ENCODE measurements around the gene PAX1.
A peak's percentile ranks its signal among the peaks of the same experiment; 100 is the strongest.

The PAX1 gene

DNA sequence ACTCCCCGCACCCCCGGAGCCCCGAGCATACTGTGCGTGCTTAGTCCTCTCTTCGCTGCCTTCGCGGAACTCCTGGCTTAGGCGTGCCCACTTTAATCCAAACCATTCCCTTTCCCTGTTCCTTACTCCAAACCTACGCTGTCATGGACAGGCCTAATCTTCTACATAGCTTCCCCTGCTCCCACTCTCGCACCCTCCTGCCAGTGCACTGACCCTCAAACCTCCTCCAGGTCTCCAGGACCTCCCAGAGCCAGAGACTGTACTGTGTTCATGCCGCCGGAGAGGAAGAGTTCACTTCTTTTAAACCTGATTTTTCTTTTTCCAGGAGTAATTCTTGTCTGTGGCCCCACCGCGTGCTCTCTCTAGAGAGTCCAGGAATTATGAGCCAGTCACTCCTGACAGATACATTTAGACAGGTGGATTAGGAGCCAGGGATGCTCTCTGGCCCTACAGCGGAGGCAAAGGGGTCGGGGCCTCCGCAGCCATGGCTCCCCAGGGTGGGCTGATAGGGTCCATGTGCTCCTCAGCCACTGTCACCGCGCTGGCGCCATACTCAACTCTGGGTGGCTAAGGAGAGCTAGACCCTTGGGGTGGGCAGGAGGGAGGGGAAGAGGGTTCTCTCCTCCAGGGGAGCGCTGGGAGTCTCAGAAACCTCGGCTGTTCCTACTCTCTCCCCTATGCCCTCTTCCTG, 1.6 kb upstream of the PAX1 start:
- DNase-seq, result no peak

DNA sequence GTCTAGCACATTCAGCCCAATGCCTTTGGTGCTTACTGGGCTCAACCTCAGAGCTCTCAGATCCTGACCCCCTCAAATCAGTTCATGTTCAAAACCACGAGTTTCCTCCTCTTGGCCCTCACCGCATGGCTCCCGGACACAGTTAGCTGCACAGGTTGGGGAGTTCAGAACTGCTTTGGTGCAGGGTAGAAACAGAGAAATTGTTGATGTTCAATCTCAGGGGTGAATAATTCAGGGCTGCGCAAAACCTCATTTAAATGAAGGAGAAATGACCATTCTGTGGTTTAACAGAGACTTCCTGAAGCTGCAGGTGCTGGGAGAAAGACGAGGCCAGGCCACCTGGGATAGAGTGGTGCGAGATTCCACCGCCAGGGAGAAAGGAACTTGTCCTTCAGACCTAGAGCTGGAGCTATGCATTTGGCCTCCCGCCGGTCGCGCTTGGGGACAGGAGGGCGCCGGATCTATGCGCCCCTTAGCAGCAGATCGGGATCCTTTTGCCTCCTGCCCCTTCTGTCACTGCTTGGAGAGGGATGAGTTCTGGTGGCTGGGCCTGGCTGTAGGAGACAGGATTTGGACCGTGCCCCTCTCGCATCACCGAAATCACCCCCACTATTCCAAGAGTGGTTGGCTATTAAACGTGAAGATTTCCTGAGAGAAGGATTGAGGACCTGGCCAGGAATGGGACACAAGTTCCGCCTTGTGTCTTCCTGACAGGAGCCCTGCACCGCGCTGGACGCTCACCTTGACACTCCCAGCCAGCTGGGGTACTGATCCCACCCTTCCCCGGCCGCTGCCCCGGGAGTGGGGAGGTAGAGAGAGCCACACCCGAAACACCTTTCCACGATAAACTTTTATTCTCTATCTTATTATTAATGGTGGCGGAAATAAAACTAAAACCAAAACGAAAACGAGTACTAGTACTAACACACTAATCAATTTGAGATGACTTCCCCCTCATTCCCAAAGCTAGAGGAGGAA, 767 bp upstream of the PAX1 start:
- no peak for DNase-seq

DNA sequence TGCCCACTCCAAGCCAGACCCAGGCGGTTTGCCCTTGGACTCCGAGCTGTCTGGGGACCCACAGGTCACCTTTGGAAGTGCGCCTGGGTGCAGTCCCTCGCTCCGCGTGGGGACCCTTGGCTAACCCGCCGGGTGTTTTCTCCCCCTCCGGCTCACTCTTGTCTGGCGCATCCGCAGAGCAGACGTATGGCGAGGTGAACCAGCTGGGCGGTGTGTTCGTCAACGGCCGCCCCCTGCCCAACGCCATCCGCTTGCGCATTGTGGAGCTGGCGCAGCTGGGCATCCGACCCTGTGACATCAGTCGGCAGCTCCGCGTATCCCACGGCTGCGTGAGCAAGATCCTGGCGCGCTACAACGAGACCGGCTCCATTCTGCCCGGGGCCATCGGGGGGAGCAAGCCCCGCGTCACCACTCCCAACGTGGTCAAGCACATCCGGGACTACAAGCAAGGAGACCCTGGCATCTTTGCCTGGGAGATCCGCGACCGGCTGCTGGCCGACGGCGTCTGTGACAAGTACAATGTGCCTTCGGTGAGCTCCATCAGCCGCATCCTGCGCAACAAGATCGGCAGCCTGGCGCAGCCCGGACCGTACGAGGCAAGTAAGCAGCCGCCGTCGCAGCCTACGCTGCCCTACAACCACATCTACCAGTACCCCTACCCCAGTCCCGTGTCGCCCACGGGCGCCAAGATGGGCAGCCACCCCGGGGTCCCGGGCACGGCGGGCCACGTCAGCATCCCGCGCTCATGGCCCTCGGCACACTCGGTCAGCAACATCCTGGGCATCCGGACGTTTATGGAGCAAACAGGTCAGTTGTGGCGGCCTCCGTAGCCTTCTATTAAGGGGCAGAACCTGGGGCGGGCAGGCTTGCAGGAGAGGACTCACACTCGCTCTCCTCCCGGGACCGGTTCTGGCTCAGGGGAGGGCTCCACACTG, 1.1 kb downstream of the PAX1 start:
- no peak for DNase-seq

DNA sequence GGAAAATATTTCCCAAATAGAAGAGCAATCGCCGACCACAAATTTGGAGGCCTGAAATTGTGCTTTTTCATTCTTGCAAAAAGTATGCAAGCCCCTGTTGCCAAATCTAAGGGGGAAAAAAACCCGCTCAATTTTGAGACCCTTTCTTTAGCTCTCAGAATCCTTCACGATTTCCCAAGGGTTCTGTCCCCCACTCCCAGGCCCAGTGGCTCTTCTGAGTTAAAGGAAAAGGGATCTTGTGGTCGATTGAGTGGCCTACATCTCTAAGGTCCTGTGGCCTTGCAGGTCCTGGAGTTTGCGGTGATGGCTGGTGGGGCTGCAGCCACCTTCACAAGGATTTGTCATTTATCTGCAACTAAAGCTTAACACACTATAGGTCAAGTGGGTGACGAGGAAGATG, 1.8 kb downstream of the PAX1 start:
- no peak for DNase-seq

DNA sequence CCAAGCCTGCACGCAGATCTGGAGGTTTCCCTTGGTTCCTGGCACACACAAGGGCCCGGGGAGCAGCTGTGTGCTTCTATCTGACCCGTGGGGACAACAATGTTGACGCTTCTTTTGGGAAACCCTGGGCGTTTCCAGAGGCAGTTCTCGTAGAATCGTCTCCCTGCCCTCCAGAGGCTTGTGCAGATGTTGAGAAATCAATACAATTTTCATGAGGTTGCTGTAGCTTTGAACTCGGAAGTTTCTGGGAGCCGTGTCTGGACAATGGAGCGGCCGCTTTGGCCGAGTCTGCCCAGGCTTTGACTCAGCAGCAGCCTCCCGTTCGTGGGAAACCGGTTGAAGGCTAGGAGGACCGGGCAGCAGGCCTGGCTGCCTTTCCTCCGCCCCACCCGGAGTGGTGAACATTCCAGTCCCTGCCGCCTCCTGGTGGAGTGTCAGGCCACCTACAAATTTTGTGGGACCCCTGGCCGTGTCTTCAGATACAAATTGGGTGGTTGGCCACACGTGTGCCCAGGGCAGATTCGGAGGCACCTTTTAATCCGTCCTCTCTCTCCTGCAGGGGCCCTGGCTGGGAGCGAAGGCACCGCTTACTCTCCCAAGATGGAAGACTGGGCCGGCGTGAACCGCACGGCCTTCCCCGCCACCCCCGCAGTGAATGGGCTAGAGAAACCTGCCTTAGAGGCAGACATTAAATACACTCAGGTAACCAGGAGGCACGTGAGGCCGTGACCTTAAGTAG, 2.7 kb downstream of the PAX1 start:
- DNase-seq, result no peak

DNA sequence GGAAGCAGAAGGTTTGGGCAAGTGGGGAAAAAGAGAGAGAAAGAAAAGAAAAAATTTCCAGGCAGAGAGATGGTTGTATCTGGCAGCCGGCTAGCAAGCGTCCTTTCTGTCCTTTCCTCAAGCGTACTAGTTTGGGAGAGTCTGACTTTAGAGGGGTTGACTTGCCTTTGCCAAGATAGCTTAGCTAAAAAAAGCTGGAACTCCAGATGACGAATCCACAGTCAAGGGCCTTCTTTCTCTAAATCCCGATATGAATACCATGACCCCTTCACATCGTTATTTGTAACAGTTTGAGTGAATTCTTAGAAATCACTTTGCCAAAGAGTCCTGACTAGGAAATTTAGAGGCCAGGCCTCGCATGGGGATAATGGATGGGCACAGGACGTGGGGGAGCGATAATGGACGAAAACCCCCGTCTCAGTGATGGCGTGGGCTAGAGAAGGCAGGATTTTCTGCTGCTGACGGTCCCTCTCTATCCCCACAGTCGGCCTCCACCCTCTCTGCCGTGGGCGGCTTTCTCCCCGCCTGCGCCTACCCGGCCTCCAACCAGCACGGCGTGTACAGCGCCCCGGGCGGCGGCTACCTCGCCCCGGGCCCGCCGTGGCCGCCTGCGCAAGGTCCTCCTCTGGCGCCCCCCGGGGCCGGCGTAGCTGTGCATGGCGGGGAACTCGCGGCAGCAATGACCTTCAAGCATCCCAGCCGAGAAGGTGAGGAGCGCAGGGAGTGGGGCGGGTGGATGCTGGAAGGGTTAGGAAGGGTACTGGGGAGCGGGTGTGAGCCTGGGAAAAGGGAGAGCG, 3.5 kb downstream of the PAX1 start:
- no peak for DNase-seq

DNA sequence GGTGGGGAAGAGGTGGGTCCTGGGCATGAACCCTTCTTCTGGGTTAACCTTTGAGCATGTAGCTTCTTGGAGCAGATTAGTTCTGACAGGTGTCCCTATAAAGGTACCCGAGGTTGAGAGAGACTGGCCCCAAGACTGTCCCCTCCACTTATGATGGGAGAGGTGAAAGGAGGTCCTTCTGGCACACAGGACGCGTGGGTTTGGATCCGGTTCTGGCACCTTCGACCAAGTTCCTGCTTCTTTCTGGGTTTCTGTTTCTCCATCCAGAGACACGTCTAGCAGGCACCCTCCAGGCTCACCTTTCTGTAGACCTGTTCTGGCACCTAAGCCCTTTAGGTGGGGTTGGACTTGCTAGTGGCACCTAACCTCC, 4.1 kb downstream of the PAX1 start:
- no peak for DNase-seq

DNA sequence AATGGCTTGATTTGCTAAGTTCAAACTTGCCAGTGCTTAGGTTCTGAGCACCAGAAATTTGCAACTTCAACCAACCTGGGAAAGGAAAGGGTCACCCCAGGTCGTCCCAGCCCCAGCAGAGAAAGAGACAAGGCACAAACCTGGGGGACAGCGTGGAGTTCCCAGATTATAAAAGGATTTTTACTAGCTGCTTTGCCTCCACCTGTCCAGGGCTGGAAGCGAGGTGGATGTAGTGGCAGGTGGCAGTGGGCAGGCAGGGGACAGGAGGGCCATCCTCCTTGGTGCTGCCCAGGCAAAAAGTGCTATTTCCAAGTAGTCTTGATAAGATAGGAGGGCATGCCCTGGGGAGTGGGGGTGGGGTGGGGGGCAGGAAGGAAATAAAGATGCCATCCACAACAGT, 4.9 kb downstream of the PAX1 start:
- no peak for DNase-seq

DNA sequence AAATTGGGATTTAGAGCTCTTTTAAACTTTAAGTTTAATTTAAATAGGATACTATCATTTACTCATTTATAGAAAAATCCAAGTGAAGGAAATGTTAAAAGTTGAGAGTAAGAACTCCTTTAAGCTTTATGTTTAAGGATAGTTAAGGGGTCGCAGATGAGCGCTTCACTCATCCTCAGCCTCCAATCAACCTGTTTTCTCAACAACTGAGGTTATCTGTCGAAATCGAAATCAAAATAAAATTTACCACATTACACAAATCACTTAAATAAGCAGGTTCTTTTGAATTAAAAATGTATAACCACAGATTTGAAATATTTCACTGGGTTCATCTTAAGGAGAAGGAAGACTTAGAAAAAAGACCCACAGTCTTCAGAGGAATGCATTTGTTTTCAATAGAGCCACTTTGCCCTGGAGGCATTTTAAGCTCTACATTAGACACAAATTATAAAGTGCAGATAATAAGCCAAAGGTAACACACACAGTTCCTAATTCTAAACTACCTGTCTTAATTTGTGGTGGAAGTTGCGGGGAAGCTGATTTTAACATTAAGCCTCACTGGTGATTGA, 5.5 kb downstream of the PAX1 start:
- DNase-seq, result no peak

DNA sequence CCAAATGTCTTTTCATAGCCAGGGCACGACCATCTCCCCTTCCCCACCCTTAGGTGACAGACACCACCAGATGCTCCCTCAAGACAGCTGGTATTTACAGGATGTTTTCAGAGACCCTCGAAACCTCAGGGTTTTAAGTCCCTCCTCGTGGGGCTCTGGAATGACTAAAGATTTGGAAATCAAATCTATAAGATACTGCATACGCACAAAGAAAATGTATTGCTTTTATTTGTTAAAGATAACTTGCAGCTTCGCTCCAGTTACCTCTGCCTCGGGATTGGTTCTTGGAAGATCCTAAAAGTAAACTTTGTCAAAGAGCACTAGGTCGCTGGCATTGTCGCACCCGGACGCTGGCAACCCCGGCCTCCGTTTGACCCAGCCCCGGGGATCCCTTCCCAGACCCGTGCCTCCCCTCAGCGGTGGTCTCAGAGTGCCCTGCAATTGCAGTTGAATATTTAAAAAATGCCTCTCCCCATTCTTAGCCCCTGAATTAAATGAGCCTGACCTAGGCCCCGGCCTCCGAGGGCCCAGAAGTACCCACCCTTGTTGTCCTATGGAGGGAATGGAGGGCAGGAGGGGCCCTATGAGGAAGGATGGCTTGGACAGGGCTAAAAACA, 7.1 kb downstream of the PAX1 start:
- DNase-seq, result no peak

DNA sequence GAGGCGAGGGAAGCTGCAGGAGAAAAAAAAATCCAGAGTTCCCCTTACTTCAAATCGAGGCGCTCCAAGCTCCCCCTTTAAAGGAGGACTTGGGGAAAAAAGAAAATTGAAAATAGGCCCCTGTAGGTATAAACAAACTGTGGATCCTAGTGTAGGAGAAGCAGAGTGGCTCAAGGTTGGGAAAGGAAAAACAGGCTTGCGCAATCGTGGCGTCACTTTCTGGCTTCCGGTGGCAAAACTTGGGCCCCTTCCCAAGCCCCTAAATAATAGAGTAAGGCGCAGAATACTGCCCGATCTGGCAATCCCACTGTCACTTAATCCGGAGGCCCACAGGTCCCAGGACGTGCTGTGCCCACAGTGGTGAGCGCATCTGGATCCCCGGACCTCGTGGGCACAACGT, 8.0 kb downstream of the PAX1 start:
- DNase-seq, result no peak

DNA sequence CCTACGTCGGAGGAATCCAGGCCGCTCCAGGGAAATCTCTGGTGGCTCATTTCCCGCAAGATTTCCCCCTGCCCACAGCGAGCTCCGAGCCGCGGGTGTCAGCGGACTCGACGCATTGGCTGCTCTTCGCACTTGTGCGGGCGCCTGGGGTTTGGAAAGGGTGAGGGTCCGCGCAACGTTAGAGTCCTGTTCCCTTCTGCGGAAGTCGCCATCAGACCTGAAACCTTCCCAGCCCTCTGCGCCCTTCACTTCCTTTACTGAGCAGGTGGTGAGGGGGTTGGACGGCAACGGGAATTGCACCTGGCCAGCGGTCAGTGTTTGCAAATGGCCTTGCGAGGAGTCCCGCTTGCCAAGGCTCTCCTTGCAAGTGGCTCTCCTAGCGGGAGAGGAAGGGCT, 8.4 kb downstream of the PAX1 start:
- DNase-seq, result no peak

DNA sequence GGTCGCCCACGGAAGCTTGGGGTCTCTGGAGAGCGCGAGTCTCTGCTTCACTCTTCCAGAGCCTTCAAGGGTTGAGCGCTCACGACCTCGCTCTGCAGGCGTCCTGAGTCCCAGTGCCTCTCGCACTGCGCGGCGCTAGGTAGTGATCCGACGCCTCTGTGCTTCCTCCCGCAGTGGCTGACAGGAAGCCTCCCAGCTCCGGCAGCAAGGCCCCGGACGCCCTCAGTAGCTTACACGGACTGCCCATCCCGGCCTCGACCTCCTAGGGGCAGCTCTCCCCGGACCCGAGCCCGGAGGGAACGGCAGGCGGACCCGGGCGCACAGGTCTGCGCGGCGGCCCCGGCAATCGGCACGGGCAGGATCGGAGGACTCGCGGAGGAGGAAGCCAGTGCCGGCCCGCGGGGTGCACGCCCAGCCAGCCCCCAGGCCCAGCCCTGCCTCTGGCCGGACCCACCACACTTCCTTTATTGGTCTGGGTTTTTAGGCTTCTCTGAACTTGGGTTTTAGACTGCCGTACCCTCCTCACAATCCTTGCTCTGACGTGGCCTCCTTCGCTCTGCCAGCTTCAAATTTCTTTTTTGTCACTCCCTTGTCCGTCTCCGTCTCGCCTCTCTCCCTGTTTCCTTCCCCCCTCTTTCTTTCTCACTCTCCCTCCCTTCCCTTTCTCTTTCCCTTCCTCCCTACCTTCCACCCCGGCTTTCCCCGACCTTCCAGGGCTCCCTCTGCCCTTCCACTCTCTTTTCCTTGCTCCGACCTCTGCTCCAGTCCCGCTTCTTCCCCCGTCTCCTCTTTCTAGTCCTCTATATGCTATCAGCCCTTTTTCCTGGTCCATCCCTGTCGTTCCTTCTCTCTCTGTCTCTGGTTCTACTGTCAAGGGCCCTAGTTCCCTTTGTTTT, 9.1 kb downstream of the PAX1 start:
- no peak for DNase-seq

DNA sequence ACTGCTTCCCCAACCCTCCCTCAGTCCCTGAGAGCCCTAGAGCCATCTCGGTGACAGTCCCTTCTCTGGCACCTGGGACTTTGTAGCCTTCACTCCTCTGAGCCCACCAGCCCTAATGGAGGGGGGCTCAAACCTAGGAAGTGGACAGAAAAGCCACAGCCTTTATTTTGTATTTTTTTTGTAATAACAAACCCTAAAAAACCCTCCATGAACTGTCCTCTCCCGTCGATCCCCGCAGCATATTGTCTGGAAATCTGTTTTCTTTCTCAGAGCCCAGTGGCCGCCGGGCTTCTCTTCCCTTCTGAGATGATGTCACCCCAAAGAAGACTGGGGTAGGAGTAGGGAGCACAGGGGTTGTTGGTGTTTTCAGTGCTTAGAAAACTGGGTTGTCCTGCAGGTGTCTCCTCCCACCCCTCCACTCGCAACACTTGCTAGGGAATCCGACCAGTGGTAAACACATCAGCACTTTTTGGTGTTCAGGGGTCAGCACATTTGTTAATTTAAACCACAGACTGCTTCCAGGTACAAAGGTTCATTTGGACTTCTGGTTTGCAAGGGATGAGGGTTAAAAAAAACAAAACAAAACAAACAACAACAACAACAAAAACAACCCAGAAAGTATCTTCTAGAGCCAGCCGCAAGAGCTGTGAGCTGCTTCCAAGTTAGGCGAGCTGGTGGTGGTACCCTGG, 9.9 kb downstream of the PAX1 start:
- DNase-seq, result no peak

DNA sequence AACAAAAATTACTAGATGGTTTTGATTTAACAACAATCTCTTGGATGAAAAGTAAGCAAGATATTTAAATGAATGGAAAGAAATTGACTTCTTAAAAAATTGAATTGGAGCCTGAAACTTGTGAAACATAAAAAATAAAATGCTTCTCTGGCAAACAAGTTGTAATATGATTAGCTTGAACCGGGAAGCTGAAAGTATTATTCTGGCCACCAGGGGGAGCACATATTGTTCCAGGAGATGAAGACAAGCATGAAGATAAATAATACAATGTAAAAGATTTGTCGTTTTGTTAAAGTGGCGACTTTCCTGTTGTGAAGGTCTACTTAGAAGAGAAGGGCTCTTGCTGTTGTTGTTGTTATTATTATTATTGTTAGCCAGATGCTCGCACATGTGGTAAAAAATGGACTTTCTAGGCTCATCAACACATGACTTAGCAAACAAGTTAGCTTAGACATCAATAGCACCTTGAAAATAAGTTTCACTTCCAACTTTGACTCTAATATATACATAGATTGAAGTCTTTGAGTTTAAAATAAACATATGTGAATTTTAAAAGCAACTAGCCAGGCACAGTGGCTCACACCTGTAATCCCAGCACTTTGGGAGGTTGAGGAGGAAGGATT, 14.2 kb downstream of the PAX1 start:
- peak; percentile 67 to 73 for DNase-seq

DNA sequence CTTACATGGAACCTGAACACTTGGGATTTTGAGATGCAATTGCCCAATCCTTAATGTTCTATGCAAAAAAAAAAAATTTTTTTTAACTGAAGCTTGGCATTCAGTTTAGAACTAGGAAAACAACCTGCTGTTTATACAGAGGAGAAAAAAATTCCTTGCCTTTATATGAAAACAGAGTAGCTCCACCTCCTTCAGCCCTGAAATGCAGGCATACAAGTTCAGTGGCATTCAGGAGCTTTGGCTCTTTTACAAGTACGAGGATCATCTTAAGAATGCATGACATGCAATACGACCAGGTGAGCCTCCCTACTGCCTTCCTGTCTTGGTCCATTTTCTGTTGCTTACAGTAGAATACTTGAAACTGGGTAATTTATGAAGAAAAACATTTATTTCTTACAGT, 20.4 kb downstream of the PAX1 start:
- DNase-seq, result no peak

DNA sequence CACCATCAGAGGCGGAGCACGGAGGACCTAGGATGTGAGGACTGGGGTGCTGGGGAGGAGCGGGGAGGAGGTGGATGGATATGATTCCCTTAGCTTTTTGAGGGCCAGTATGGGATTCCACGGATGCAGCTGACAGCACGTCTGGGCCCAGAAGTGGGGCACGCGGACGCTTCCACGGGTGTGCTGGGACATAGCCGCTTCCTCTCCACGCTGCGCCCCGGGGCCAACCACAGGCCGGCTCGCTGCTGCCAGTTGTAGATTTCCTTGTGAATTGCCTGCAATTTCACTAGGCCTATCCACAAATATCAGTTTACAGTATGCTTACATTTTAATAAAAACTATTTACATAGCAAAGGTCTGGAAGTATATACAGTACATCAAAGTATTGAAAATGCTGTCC, 23.9 kb downstream of the PAX1 start:
- DNase-seq, result no peak

DNA sequence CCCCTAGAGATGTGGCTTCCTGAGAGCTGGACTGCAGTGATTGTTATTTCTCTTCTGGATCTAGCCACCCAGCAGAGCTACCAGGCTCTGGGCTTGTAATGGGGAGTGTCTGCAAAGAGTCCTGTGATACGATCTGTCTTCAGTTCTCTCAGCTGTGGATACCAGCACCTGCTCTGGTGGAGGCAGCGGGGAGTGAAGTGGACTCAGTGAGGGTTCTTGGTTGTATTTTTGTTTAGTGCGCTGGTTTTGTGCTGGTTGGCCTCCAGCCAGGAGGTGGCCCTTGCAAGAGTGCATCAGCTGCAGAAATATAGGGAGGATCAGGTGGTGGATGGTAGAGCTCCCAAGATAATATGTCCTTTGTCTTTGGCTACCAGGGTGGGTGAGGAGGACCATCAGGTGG, 33.7 kb downstream of the PAX1 start:
- peak in 1 of 2 experiments; percentile 2 for DNase-seq

DNA sequence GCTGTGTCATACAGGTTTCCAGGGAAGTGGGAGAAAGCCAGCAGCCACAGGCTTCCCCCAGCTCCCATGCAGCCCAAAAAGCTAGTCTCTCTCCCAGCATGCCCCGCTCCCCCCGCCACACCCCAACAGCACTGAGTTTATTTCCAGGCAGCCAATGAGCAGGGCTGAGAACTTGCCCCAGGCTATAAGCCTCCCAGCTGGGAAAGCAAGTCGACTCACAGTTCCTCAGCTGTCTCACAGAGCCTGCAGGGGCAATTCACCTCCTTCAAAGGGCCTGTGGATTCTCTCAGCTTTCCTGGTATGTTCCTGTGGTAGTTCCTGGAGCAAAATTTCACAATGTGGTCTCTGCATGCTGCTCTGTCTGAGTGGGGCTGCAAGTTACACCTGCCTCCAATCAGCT, 34.2 kb downstream of the PAX1 start:
- no peak for DNase-seq

Measured in NCI-H2081 (cell line).